ENCODE results near the gene ARL3.

- TF ChIP-seq POLR2A (IDR thresholded peaks at IDR 0.05) = peak in 2 of 4 donors; percentile 34 to 77
- peak in 3 of 6 experiments; percentile 7 to 64 (median 37) for TF ChIP-seq CTCF (IDR thresholded peaks at IDR 0.05)
These were observed at the start of gene ARL3 for GRCh38 chr10:102713814-102714620.

All from esophagus squamous epithelium (tissue), 4 donors.